Activated CD4-positive, alpha-beta T cell treated with anti-CD3 and anti-CD28 coated beads for 24 hours (primary cell): ENCODE data around the gene ADH4.
"Not testable (repeated sequence)": the region's sequence is repeated elsewhere in the genome, so short reads cannot be mapped to it uniquely, and the experiment has no call there.

Source experiments
- DNase-seq, 2 donors: peaks; one replicate each; pipeline ENCODE4 v3.0.0-alpha.2; 2020; ENCODE audit warnings: low read depth in 2 of 2

Gene ADH4

GRCh38 chr4:99134586-99134985 is 9.5 kb downstream of the ADH4 start:
- no peak for DNase-seq

GRCh38 chr4:99131378-99131777 is 12.7 kb downstream of the ADH4 start:
- no peak for DNase-seq

- no peak for DNase-seq
These were observed 17.7 kb downstream of the ADH4 start for GRCh38 chr4:99126376-99126775.

- no peak for DNase-seq
These were observed 23.1 kb downstream of the ADH4 start for GRCh38 chr4:99121008-99121407.

- no peak for DNase-seq
These were observed 23.6 kb downstream of the ADH4 start for GRCh38 chr4:99120501-99120900.

- no peak for DNase-seq
These were observed 26.0 kb downstream of the ADH4 start for GRCh38 chr4:99117876-99118693.

GRCh38 chr4:99117122-99117841 is 26.8 kb downstream of the ADH4 start:
- not testable (repeated sequence) for DNase-seq

GRCh38 chr4:99109286-99109685 is 34.8 kb downstream of the ADH4 start:
- not testable (repeated sequence) for DNase-seq

- no peak for DNase-seq
These were observed 39.9 kb downstream of the ADH4 start for GRCh38 chr4:99104153-99104552.

- DNase-seq: no peak
These were observed 40.9 kb downstream of the ADH4 start for GRCh38 chr4:99103166-99103565.

- DNase-seq: no peak
These were observed 41.5 kb downstream of the ADH4 start for GRCh38 chr4:99102634-99103033.

- no peak for DNase-seq
These were observed 43.2 kb downstream of the ADH4 start for GRCh38 chr4:99100876-99101275.

- DNase-seq: not testable (repeated sequence)
These were observed 44.3 kb downstream of the ADH4 start for GRCh38 chr4:99099814-99100213.

GRCh38 chr4:99099311-99099710 is 44.8 kb downstream of the ADH4 start:
- no peak for DNase-seq

GRCh38 chr4:99091841-99092240 is 52.3 kb downstream of the ADH4 start:
- DNase-seq: not testable (repeated sequence)

- DNase-seq: no peak
These were observed 52.9 kb downstream of the ADH4 start for GRCh38 chr4:99091216-99091575.

- no peak for DNase-seq
These were observed 53.4 kb downstream of the ADH4 start for GRCh38 chr4:99090481-99091215.

- peak; percentile 88 to 89 for DNase-seq
These were observed 55.4 kb downstream of the ADH4 start, which contains the start of gene ADH5 for GRCh38 chr4:99088481-99089365. ADH5 (minus strand) TSS chr4:99088788; CDS start chr4:99088700, 88 bp downstream.

- no peak for DNase-seq
These were observed 56.1 kb downstream of the ADH4 start for GRCh38 chr4:99088023-99088449.

GRCh38 chr4:99084595-99084994 is 59.5 kb downstream of the ADH4 start:
- no peak for DNase-seq

- no peak for DNase-seq
These were observed 61.9 kb downstream of the ADH4 start for GRCh38 chr4:99082192-99082591.
